AG04449 (cell line): ENCODE measurements around the gene ZNF488.

Experiments
- CTCF ChIA-PET: fragments of 350-600 bp; formaldehyde crosslinking; extraction: SDS; loops from one replicate; lab custom pipeline; 2021; ENCODE audit warnings: antibody characterized with exemption; lab: Yijun Ruan, JAX
- POLR2A ChIA-PET: fragments of 400-600, 350-600 bp; formaldehyde crosslinking; extraction: SDS; loops from one replicate; lab custom pipeline; 2020; ENCODE audit warnings: antibody characterized with exemption, inconsistent platforms; lab: Yijun Ruan, JAX
- DNase-seq: peaks from one replicate; pipeline ENCODE4 v3.0.0-alpha.2; 2010; ENCODE audit warnings: low read depth, low spot score
- H3K4me3 ChIP-seq: 2 replicates; pipeline ENCODE4 v1.5.1; 2011; ENCODE audit warnings: low read depth, mild to moderate bottlenecking, control low read depth, low read length
- CTCF ChIP-seq: IDR thresholded peaks from one replicate; pipeline ENCODE4 v1.5.1; 2011; ENCODE audit warnings: mild to moderate bottlenecking, moderate library complexity, low read length, control low read depth, inconsistent platforms; ENCODE audit not compliant: insufficient read depth; ENCODE audit errors: missing control alignments

ZNF488 gene

GRCh38 chr10:47353351-47353750 lies 30.7 kb downstream of the ZNF488 start:
- H3K4me3 ChIP-seq, result no peak overlapping the region
- DNase-seq, result no peak
- POLR2A ChIA-PET, result no interaction called here
- TF ChIP-seq CTCF, result no peak
- CTCF ChIA-PET, result interaction anchor here (1.0 to 4.8 kb wide), 7 partner anchors 9 to 329 kb away, joined by 3 to 19 read pairs (median 4); no protein-coding TSS in a partner anchor

- POLR2A ChIA-PET, result no interaction called here
- no peak overlapping the region for H3K4me3 ChIP-seq
- no peak for DNase-seq
- TF ChIP-seq CTCF, result no peak
- CTCF ChIA-PET, result interaction anchor here (0.8 to 4.8 kb wide), 5 partner anchors 10 to 304 kb away, joined by 3 to 19 read pairs (median 10); no protein-coding TSS in a partner anchor
Observed at GRCh38 chr10:47351899-47352815, 31.9 kb downstream of the ZNF488 start.

DNA sequence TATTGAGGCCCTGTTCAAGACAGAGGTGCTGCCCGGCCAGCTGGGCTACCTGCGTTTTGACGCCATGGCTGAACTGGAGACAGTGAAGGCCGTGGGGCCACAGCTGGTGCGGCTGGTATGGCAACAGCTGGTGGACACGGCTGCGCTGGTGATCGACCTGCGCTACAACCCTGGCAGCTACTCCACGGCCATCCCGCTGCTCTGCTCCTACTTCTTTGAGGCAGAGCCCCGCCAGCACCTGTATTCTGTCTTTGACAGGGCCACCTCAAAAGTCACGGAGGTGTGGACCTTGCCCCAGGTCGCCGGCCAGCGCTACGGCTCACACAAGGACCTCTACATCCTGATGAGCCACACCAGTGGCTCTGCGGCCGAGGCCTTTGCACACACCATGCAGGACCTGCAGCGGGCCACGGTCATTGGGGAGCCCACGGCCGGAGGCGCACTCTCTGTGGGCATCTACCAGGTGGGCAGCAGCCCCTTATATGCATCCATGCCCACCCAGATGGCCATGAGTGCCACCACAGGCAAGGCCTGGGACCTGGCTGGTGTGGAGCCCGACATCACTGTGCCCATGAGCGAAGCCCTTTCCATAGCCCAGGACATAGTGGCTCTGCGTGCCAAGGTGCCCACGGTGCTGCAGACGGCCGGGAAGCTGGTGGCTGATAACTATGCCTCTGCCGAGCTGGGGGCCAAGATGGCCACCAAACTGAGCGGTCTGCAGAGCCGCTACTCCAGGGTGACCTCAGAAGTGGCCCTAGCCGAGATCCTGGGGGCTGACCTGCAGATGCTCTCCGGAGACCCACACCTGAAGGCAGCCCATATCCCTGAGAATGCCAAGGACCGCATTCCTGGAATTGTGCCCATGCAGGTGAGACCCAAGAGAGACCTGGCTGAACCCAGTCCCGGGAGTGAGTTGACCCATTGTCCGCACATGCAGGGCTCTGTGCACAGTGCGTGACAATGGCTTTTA lies 33.1 kb downstream of the ZNF488 start:
- TF ChIP-seq CTCF, result no peak
- ChIA-PET CTCF (interaction anchor here (1.3 to 2.1 kb wide), 2 partner anchors 10 kb away, joined by 4 to 10 read pairs; no protein-coding TSS in a partner anchor), POLR2A (no interaction called here)
- no peak for DNase-seq
- H3K4me3 ChIP-seq, result no peak overlapping the region

DNA sequence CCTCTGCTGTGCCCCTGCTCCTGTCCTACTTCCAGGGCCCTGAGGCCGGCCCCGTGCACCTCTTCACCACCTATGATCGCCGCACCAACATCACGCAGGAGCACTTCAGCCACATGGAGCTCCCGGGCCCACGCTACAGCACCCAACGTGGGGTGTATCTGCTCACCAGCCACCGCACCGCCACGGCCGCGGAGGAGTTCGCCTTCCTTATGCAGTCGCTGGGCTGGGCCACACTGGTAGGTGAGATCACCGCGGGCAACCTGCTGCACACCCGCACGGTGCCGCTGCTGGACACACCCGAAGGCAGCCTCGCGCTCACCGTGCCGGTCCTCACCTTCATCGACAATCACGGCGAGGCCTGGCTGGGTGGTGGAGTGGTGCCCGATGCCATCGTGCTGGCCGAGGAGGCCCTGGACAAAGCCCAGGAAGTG lies 34.1 kb downstream of the ZNF488 start:
- DNase-seq, result no peak
- no peak for TF ChIP-seq CTCF
- H3K4me3 ChIP-seq, result no peak overlapping the region
- POLR2A ChIA-PET, result no interaction called here
- CTCF ChIA-PET, result interaction anchor here (1.3 kb wide), 1 partner anchor 9 kb away, joined by 4 read pairs; no protein-coding TSS in a partner anchor

DNA sequence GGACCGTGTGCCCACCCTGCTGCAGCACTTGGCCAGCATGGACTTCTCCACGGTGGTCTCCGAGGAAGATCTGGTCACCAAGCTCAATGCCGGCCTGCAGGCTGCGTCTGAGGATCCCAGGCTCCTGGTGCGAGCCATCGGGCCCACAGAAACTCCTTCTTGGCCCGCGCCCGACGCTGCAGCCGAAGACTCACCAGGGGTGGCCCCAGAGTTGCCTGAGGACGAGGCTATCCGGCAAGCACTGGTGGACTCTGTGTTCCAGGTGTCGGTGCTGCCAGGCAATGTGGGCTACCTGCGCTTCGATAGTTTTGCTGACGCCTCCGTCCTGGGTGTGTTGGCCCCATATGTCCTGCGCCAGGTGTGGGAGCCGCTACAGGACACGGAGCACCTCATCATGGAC lies 34.6 kb downstream of the ZNF488 start:
- no peak for TF ChIP-seq CTCF
- CTCF ChIA-PET, result interaction anchor here (1.3 kb wide), 1 partner anchor 9 kb away, joined by 4 read pairs; no protein-coding TSS in a partner anchor
- no peak for DNase-seq
- no peak overlapping the region for H3K4me3 ChIP-seq
- POLR2A ChIA-PET, result no interaction called here
